Body of pancreas (tissue), 4 donors: ENCODE results near the gene GFAP.

Source experiments
- POLR2A ChIP-seq, 3 donors: fragments of 450-650 bp; IDR thresholded peaks; one replicate each; pipeline ENCODE4 v1.6.1; 2016; ENCODE audit warnings: antibody characterized with exemption in 3 of 3, mild to moderate bottlenecking in 2 of 3
- TF ChIP-seq, protein P1 (sequence below), 7 experiments: fragments of 450-650 bp in 4 of 7; fragments of 200-600 bp in 3 of 7; sonication (generic) in 3 of 7; IDR thresholded peaks; one replicate each; pipeline ENCODE4 v1.5.1; 2016 to 2019; ENCODE audit warnings: antibody characterized with exemption in 7 of 7

DNA sequence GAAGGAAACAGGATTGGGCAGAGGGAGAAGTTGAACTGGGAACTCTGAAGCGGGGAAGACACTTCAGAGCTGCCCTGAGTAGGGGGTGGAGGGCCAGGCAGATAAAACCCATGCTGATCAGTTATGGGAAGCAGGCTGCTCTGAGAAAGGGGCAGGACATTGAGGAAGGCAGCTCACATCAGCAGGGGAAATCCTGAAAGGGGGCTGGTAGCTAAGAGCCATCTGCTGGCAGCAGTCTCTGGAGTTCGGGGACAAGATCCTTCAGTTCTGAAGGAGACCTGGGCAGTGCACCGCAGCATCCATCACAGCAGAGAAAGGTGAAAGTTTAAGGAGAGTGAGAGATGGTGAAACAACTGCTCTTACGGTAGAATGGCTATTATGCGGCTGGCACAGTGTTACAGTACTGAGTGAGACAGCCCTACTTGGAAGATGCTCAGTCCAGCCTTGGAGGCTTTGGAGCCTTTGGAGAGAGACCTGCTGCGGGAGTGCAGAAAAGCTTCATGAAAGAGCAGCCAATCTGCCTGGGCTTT lies 37.7 kb upstream of the GFAP start:
- TF ChIP-seq, protein P1, sequence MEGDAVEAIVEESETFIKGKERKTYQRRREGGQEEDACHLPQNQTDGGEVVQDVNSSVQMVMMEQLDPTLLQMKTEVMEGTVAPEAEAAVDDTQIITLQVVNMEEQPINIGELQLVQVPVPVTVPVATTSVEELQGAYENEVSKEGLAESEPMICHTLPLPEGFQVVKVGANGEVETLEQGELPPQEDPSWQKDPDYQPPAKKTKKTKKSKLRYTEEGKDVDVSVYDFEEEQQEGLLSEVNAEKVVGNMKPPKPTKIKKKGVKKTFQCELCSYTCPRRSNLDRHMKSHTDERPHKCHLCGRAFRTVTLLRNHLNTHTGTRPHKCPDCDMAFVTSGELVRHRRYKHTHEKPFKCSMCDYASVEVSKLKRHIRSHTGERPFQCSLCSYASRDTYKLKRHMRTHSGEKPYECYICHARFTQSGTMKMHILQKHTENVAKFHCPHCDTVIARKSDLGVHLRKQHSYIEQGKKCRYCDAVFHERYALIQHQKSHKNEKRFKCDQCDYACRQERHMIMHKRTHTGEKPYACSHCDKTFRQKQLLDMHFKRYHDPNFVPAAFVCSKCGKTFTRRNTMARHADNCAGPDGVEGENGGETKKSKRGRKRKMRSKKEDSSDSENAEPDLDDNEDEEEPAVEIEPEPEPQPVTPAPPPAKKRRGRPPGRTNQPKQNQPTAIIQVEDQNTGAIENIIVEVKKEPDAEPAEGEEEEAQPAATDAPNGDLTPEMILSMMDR (IDR thresholded peaks at IDR 0.05): no peak
- TF ChIP-seq POLR2A (IDR thresholded peaks at IDR 0.05): no peak
